ENCODE measurements around the gene IFITM2.

- TF ChIP-seq EGR1 (IDR thresholded peaks at IDR 0.05) (no peak), RAD21 (IDR thresholded peaks at IDR 0.05; ENCODE audit: low read depth) (no peak), REST (IDR thresholded peaks at IDR 0.05; ENCODE audit: low read depth) (no peak), USF1 (IDR thresholded peaks at IDR 0.05) (no peak), TEAD4 (IDR thresholded peaks at IDR 0.05) (no peak), CREB1 (IDR thresholded peaks at IDR 0.05; ENCODE audit: low read depth) (no peak), FOXM1 (IDR thresholded peaks at IDR 0.05; ENCODE audit: borderline replicate concordance, low read depth) (no peak)
- TF ChIP-seq, protein P1, sequence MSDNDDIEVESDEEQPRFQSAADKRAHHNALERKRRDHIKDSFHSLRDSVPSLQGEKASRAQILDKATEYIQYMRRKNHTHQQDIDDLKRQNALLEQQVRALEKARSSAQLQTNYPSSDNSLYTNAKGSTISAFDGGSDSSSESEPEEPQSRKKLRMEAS (IDR thresholded peaks at IDR 0.05) = no peak
Observed at GRCh38 chr11:330694-331357, 23.2 kb downstream of the IFITM2 start.
